ENCODE data around the gene SPAG17.

GRCh38 chr1:117933769-117934168, 251.3 kb downstream of the SPAG17 start:
- TF ChIP-seq CTCF (IDR thresholded peaks at IDR 0.05) (no peak), POLR2A (IDR thresholded peaks at IDR 0.05) (no peak)

Measured in body of pancreas (tissue), 4 donors.